ENCODE results near the gene CINP. TPM values are rescaled to one million over a fixed set of nuclear protein-coding genes. Genes with fewer than 3 reads are reported as not detected.

Gene CINP
- total and polyA plus RNA-seq, 12 donors, result 26.6 to 46.0 (median 31.3) TPM

GRCh38 chr14:102370305-102370809 lies 7.7 kb upstream of the CINP start:
- intact Hi-C loops (cut with DNase I), result no loop called here
- ATAC-seq (peak in 7 of 8 donors; percentile 25 to 90 (median 66)), DNase-seq (no peak)
- WGBS, 2 donors, result 48 to 56% methylated on average over 11 of the region's 11 CpGs
- H3K4me1 ChIP-seq, result peaks cover 0 to 36% (median 13%) of the 10 kb centered on the region in 9 donors
- no peaks in the 10 kb centered on the region for H3K9me3 ChIP-seq
- H3K4me3 ChIP-seq, result peak overlapping the region in 1 of 10 donors; percentile 13
- no peak for TF ChIP-seq CTCF (IDR thresholded peaks at IDR 0.05)
- peaks cover 0 to 12% (median 0%) of the 10 kb centered on the region in 9 donors for H3K36me3 ChIP-seq
- H3K27me3 ChIP-seq, result no peaks in the 10 kb centered on the region
- H3K27ac ChIP-seq, result peak overlapping the region in 6 of 10 donors; percentile 15 to 81 (median 28)

GRCh38 chr14:102363182-102363943 lies 673 bp upstream of the CINP start:
- H3K4me1 ChIP-seq, result peaks cover 0 to 46% (median 26%) of the 10 kb centered on the region in 9 donors
- no peaks in the 10 kb centered on the region for H3K9me3 ChIP-seq
- H3K4me3 ChIP-seq, result peak overlapping the region; percentile 64 to 95 (median 86)
- peaks cover 0 to 23% (median 13%) of the 10 kb centered on the region in 9 donors for H3K36me3 ChIP-seq
- peak; percentile 25 to 65 (median 45) for ATAC-seq
- no peaks in the 10 kb centered on the region for H3K27me3 ChIP-seq
- peak in 1 of 2 donors; percentile 39 for DNase-seq
- intact Hi-C loops (cut with DNase I), result loop anchor here in 2 of 10 donors (5.0 kb wide), 2 partner anchors 46 to 154 kb away; partner anchors contain the start of gene ZNF839 (in 1 of the 2)
- 3% methylated on average over 35 to 53 of the region's 53 CpGs for WGBS, 2 donors
- H3K27ac ChIP-seq, result peak overlapping the region; percentile 68 to 96 (median 94)
- no peak for TF ChIP-seq CTCF (IDR thresholded peaks at IDR 0.05)

GRCh38 chr14:102362084-102362483 lies 606 bp downstream of the CINP start:
- Histone ChIP-seq H3K4me1 (peaks cover 0 to 37% (median 25%) of the 10 kb centered on the region in 9 donors), H3K27ac (peak overlapping the region; percentile 68 to 96 (median 94)), H3K36me3 (peaks cover 0 to 36% (median 25%) of the 10 kb centered on the region in 9 donors), H3K9me3 (no peaks in the 10 kb centered on the region), H3K4me3 (peak overlapping the region; percentile 64 to 95 (median 86)), H3K27me3 (no peaks in the 10 kb centered on the region)
- DNase-seq (no peak), ATAC-seq (peak in 4 of 8 donors; percentile 4 to 19 (median 6))
- 21 to 24% methylated on average over 4 of the region's 4 CpGs for WGBS, 2 donors
- intact Hi-C loops (cut with DNase I), result loop anchor here in 2 of 10 donors (5.0 kb wide), 2 partner anchors 45 to 155 kb away; partner anchors contain the start of gene ZNF839 (in 1 of the 2)
- TF ChIP-seq CTCF (IDR thresholded peaks at IDR 0.05), result no peak

GRCh38 chr14:102360388-102360787 lies 2.3 kb downstream of the CINP start:
- H3K36me3 ChIP-seq, result peaks cover 0 to 53% (median 42%) of the 10 kb centered on the region in 9 donors
- no peak for ATAC-seq
- H3K9me3 ChIP-seq, result no peaks in the 10 kb centered on the region
- DNase-seq, result no peak
- peaks cover 0 to 31% (median 25%) of the 10 kb centered on the region in 9 donors for H3K4me1 ChIP-seq
- TF ChIP-seq CTCF (IDR thresholded peaks at IDR 0.05), result no peak
- H3K27me3 ChIP-seq, result no peaks in the 10 kb centered on the region
- no peak overlapping the region for H3K27ac ChIP-seq
- intact Hi-C loops (cut with DNase I), result loop anchor here in 2 of 10 donors (5.0 kb wide), 2 partner anchors 43 to 157 kb away; partner anchors contain the start of gene ZNF839 (in 1 of the 2)
- H3K4me3 ChIP-seq, result no peak overlapping the region
- 95 to 98% methylated on average over 3 of the region's 3 CpGs for WGBS, 2 donors
